ENCODE results near the gene IQCK. TPM values are rescaled to one million over a fixed set of nuclear protein-coding genes. Genes with fewer than 3 reads are reported as not detected.

The IQCK gene
- total RNA-seq, 2 experiments from 2014 or later: 0.66 to 0.82 TPM

GRCh38 chr16:19817875-19818274 lies 99.8 kb downstream of the IQCK start:
- no peaks in the 10 kb centered on the region for H3K4me1 Mint-ChIP-seq
- no peak overlapping the region for H3K27ac Mint-ChIP-seq
- no peaks in the 10 kb centered on the region for H3K36me3 Mint-ChIP-seq
- ATAC-seq (no peak), DNase-seq (no peak)
- peaks cover 5% of the 10 kb centered on the region for H3K27me3 Mint-ChIP-seq
- peaks cover 4% of the 10 kb centered on the region for H3K9me3 Mint-ChIP-seq (ENCODE audit: low read depth)
- CTCF ChIA-PET: interaction anchor here (1.5 kb wide), 1 partner anchor 13 kb away, joined by 3 read pairs; no protein-coding TSS in a partner anchor
- H3K4me3 Mint-ChIP-seq: no peak overlapping the region

GRCh38 chr16:19822533-19822932 lies 104.5 kb downstream of the IQCK start:
- Mint-ChIP-seq H3K36me3 (no peaks in the 10 kb centered on the region), H3K27ac (no peak overlapping the region), H3K27me3 (no peaks in the 10 kb centered on the region), H3K9me3 (ENCODE audit: low read depth) (no peaks in the 10 kb centered on the region), H3K4me3 (no peak overlapping the region), H3K4me1 (no peaks in the 10 kb centered on the region)
- no peak for ATAC-seq
- CTCF ChIA-PET: interaction anchor here (0.7 kb wide), 1 partner anchor 335 kb away, joined by 3 read pairs; no protein-coding TSS in a partner anchor
- no peak for DNase-seq

- Mint-ChIP-seq H3K9me3 (ENCODE audit: low read depth) (no peaks in the 10 kb centered on the region), H3K36me3 (no peaks in the 10 kb centered on the region), H3K4me3 (no peak overlapping the region), H3K27ac (no peak overlapping the region), H3K4me1 (no peaks in the 10 kb centered on the region), H3K27me3 (no peaks in the 10 kb centered on the region)
- DNase-seq (no peak), ATAC-seq (no peak)
- CTCF ChIA-PET: no interaction called here
These were observed 105.3 kb downstream of the IQCK start for GRCh38 chr16:19823322-19823721.

GRCh38 chr16:19824216-19824615 lies 106.1 kb downstream of the IQCK start:
- Mint-ChIP-seq H3K4me1 (no peaks in the 10 kb centered on the region), H3K27ac (no peak overlapping the region), H3K4me3 (no peak overlapping the region), H3K9me3 (ENCODE audit: low read depth) (no peaks in the 10 kb centered on the region), H3K27me3 (no peaks in the 10 kb centered on the region), H3K36me3 (no peaks in the 10 kb centered on the region)
- ATAC-seq (no peak), DNase-seq (no peak)
- CTCF ChIA-PET: no interaction called here

- no peaks in the 10 kb centered on the region for H3K27me3 Mint-ChIP-seq
- ATAC-seq (no peak), DNase-seq (no peak)
- H3K36me3 Mint-ChIP-seq: no peaks in the 10 kb centered on the region
- H3K27ac Mint-ChIP-seq: no peak overlapping the region
- no peak overlapping the region for H3K4me3 Mint-ChIP-seq
- CTCF ChIA-PET: interaction anchor here (1.1 kb wide), 1 partner anchor 11 kb away, joined by 3 read pairs; no protein-coding TSS in a partner anchor
- no peaks in the 10 kb centered on the region for H3K9me3 Mint-ChIP-seq (ENCODE audit: low read depth)
- no peaks in the 10 kb centered on the region for H3K4me1 Mint-ChIP-seq
These were observed 112.0 kb downstream of the IQCK start for GRCh38 chr16:19829844-19830692.

- Mint-ChIP-seq H3K36me3 (no peaks in the 10 kb centered on the region), H3K4me1 (no peaks in the 10 kb centered on the region), H3K4me3 (no peak overlapping the region), H3K27ac (no peak overlapping the region), H3K27me3 (no peaks in the 10 kb centered on the region), H3K9me3 (ENCODE audit: low read depth) (no peaks in the 10 kb centered on the region)
- DNase-seq (no peak), ATAC-seq (no peak)
- CTCF ChIA-PET: interaction anchor here (1.1 kb wide), 1 partner anchor 12 kb away, joined by 3 read pairs; no protein-coding TSS in a partner anchor
These were observed 113.0 kb downstream of the IQCK start for GRCh38 chr16:19830902-19831560.

- H3K4me1 Mint-ChIP-seq: no peaks in the 10 kb centered on the region
- CTCF ChIA-PET: no interaction called here
- ATAC-seq (no peak), DNase-seq (no peak)
- no peaks in the 10 kb centered on the region for H3K36me3 Mint-ChIP-seq
- no peaks in the 10 kb centered on the region for H3K27me3 Mint-ChIP-seq
- no peak overlapping the region for H3K27ac Mint-ChIP-seq
- no peak overlapping the region for H3K4me3 Mint-ChIP-seq
- H3K9me3 Mint-ChIP-seq (ENCODE audit: low read depth): no peaks in the 10 kb centered on the region
These were observed 113.6 kb downstream of the IQCK start for GRCh38 chr16:19831678-19832077.

- no peaks in the 10 kb centered on the region for H3K4me1 Mint-ChIP-seq
- no peak for DNase-seq
- no peak for ATAC-seq
- CTCF ChIA-PET: no interaction called here
- H3K27me3 Mint-ChIP-seq: peaks cover 4% of the 10 kb centered on the region
- no peak overlapping the region for H3K27ac Mint-ChIP-seq
- H3K36me3 Mint-ChIP-seq: no peaks in the 10 kb centered on the region
- H3K9me3 Mint-ChIP-seq (ENCODE audit: low read depth): no peaks in the 10 kb centered on the region
- H3K4me3 Mint-ChIP-seq: no peak overlapping the region
These were observed 115.1 kb downstream of the IQCK start for GRCh38 chr16:19833176-19833575.

GRCh38 chr16:19833581-19833980 lies 115.5 kb downstream of the IQCK start:
- CTCF ChIA-PET: no interaction called here
- H3K36me3 Mint-ChIP-seq: no peaks in the 10 kb centered on the region
- ATAC-seq (no peak), DNase-seq (no peak)
- no peak overlapping the region for H3K27ac Mint-ChIP-seq
- no peaks in the 10 kb centered on the region for H3K4me1 Mint-ChIP-seq
- no peaks in the 10 kb centered on the region for H3K9me3 Mint-ChIP-seq (ENCODE audit: low read depth)
- no peak overlapping the region for H3K4me3 Mint-ChIP-seq
- H3K27me3 Mint-ChIP-seq: peaks cover 4% of the 10 kb centered on the region

GRCh38 chr16:19835196-19835595 lies 117.1 kb downstream of the IQCK start:
- H3K9me3 Mint-ChIP-seq (ENCODE audit: low read depth): no peaks in the 10 kb centered on the region
- ATAC-seq: no peak
- CTCF ChIA-PET: no interaction called here
- H3K4me3 Mint-ChIP-seq: no peak overlapping the region
- no peak overlapping the region for H3K27ac Mint-ChIP-seq
- peaks cover 4% of the 10 kb centered on the region for H3K27me3 Mint-ChIP-seq
- no peaks in the 10 kb centered on the region for H3K4me1 Mint-ChIP-seq
- no peaks in the 10 kb centered on the region for H3K36me3 Mint-ChIP-seq
- no peak for DNase-seq

GRCh38 chr16:19835968-19836421 lies 117.9 kb downstream of the IQCK start:
- ATAC-seq: no peak
- CTCF ChIA-PET: no interaction called here
- H3K27me3 Mint-ChIP-seq: peaks cover 4% of the 10 kb centered on the region

GRCh38 chr16:19837331-19837980 lies 119.4 kb downstream of the IQCK start:
- Mint-ChIP-seq H3K9me3 (ENCODE audit: low read depth) (no peaks in the 10 kb centered on the region), H3K27ac (no peak overlapping the region), H3K4me1 (no peaks in the 10 kb centered on the region), H3K27me3 (peaks cover 4% of the 10 kb centered on the region), H3K4me3 (no peak overlapping the region), H3K36me3 (no peaks in the 10 kb centered on the region)
- no peak for ATAC-seq
- DNase-seq: no peak
- CTCF ChIA-PET: no interaction called here

More at GRCh38 chr16:19835968-19836421, 117.9 kb downstream of the IQCK start:
- H3K4me1 Mint-ChIP-seq: no peaks in the 10 kb centered on the region
- no peaks in the 10 kb centered on the region for H3K9me3 Mint-ChIP-seq (ENCODE audit: low read depth)
- no peak overlapping the region for H3K4me3 Mint-ChIP-seq
- DNase-seq: no peak
- H3K36me3 Mint-ChIP-seq: no peaks in the 10 kb centered on the region
- H3K27ac Mint-ChIP-seq: no peak overlapping the region

GRCh38 chr16:19837984-19838707 lies 120.1 kb downstream of the IQCK start:
- H3K4me1 Mint-ChIP-seq: no peaks in the 10 kb centered on the region
- CTCF ChIA-PET: no interaction called here
- H3K27ac Mint-ChIP-seq: no peak overlapping the region
- no peak for DNase-seq
- no peaks in the 10 kb centered on the region for H3K9me3 Mint-ChIP-seq (ENCODE audit: low read depth)
- ATAC-seq: no peak
- no peaks in the 10 kb centered on the region for H3K36me3 Mint-ChIP-seq
- peaks cover 4% of the 10 kb centered on the region for H3K27me3 Mint-ChIP-seq
- no peak overlapping the region for H3K4me3 Mint-ChIP-seq
